Suprapubic skin (tissue), 4 donors: ENCODE results near the gene ATE1.

ENCODE experiments used
- CTCF ChIP-seq, 2 donors: fragments of 200-600 bp in 1 of 2; fragments of 450-650 bp in 1 of 2; sonication (generic) in 1 of 2; IDR thresholded peaks; one replicate each; pipeline ENCODE4 v1.5.1; 2016 to 2019; ENCODE audit warnings: antibody characterized with exemption in 2 of 2, mild to moderate bottlenecking in 1 of 2, moderate library complexity in 1 of 2
- EP300 ChIP-seq: sonication (generic); formaldehyde crosslinking; IDR thresholded peaks from one replicate; pipeline ENCODE4 v1.6.1; 2017; ENCODE audit warnings: antibody characterized with exemption
- POLR2A ChIP-seq, 2 donors: fragments of 450-650 bp; IDR thresholded peaks; one replicate each; pipeline ENCODE4 v1.6.1; 2017; ENCODE audit warnings: antibody characterized with exemption in 2 of 2, mild to moderate bottlenecking in 2 of 2, moderate library complexity in 2 of 2
- POLR2AphosphoS5 ChIP-seq, 3 donors: sonication (generic); formaldehyde crosslinking; IDR thresholded peaks; one replicate each; pipeline ENCODE4 v1.6.1; 2017; ENCODE audit warnings: antibody characterized with exemption in 3 of 3

GRCh38 chr10:121921238-121921931 is 6.4 kb downstream of the ATE1 start:
- TF ChIP-seq POLR2AphosphoS5 (IDR thresholded peaks at IDR 0.05) (no peak), EP300 (no peak), CTCF (IDR thresholded peaks at IDR 0.05) (no peak), POLR2A (IDR thresholded peaks at IDR 0.05) (no peak)
